ENCODE data around the gene BTG2.
A peak's percentile ranks its signal among the peaks of the same experiment; 100 is the strongest.
"Not testable (repeated sequence)": the region's sequence is repeated elsewhere in the genome, so short reads cannot be mapped to it uniquely, and the experiment has no call there.

The BTG2 gene

GRCh38 chr1:203304919-203305808 lies at the start of gene BTG2:
BTG2 (plus strand) TSS chr1:203305519; CDS start chr1:203305607, 88 bp downstream.
- peak; percentile 90 for DNase-seq

GRCh38 chr1:203256636-203257035 lies 48.7 kb upstream of the BTG2 start:
- DNase-seq = not testable (repeated sequence)

GRCh38 chr1:203263496-203263895 lies 41.8 kb upstream of the BTG2 start:
- no peak for DNase-seq

- no peak for DNase-seq
Measured at GRCh38 chr1:203264052-203264501, 41.2 kb upstream of the BTG2 start.

GRCh38 chr1:203265541-203265940 lies 39.8 kb upstream of the BTG2 start:
- DNase-seq = no peak

GRCh38 chr1:203266140-203266539 lies 39.2 kb upstream of the BTG2 start:
- not testable (repeated sequence) for DNase-seq

- DNase-seq = peak; percentile 89
Measured at GRCh38 chr1:203267347-203267846, 37.9 kb upstream of the BTG2 start.

- DNase-seq = no peak
Measured at GRCh38 chr1:203267912-203268311, 37.4 kb upstream of the BTG2 start.

GRCh38 chr1:203268901-203269653 lies 36.2 kb upstream of the BTG2 start:
- DNase-seq = peak; percentile 84

- DNase-seq = no peak
Measured at GRCh38 chr1:203269654-203270020, 35.7 kb upstream of the BTG2 start.

- no peak for DNase-seq
Measured at GRCh38 chr1:203270448-203270847, 34.9 kb upstream of the BTG2 start.

GRCh38 chr1:203271018-203271743 lies 34.1 kb upstream of the BTG2 start:
- peak; percentile 83 for DNase-seq

- DNase-seq = no peak
Measured at GRCh38 chr1:203271962-203272632, 33.2 kb upstream of the BTG2 start.

GRCh38 chr1:203272633-203273205 lies 32.6 kb upstream of the BTG2 start:
- no peak for DNase-seq

- peak; percentile 92 for DNase-seq
Measured at GRCh38 chr1:203273206-203273868, 32.0 kb upstream of the BTG2 start.

GRCh38 chr1:203273869-203274602 lies 31.3 kb upstream of the BTG2 start:
- DNase-seq = no peak

GRCh38 chr1:203274603-203275381 lies 30.5 kb upstream of the BTG2 start:
- DNase-seq = no peak

GRCh38 chr1:203275656-203276272 lies 29.6 kb upstream of the BTG2 start:
- DNase-seq = no peak

- no peak for DNase-seq
Measured at GRCh38 chr1:203276408-203276807, 28.9 kb upstream of the BTG2 start.

Data from CD4-positive, alpha-beta T cell treated with Interleukin-4 for 4 hours (primary cell).